Esophagus squamous epithelium (tissue), 5 donors: ENCODE results near the gene RPUSD4. TPM values are rescaled to one million over a fixed set of nuclear protein-coding genes. Genes with fewer than 3 reads are reported as not detected.

ENCODE experiments used
- DNase-seq: peaks from one replicate; lab custom pipeline; 2025; lab: John Stamatoyannopoulos, UW
- H3K27ac ChIP-seq, 4 donors: fragments of 200-600 bp; sonication (generic); one replicate each; pipeline ENCODE4 v1.5.1; 2016 to 2019; ENCODE audit warnings: mild to moderate bottlenecking in 1 of 4
- H3K27me3 ChIP-seq, 4 donors: fragments of 200-600 bp; sonication (generic); 1 replicate in 3 of 4; 2 replicates in 1 of 4; pipeline versions ENCODE4 v1.5.1 to v1.6.0; 2017 to 2021; ENCODE audit warnings: antibody characterized with exemption in 1 of 4
- H3K36me3 ChIP-seq, 3 donors: fragments of 200-600 bp; sonication (generic); one replicate each; pipeline ENCODE4 v1.5.1; 2016 to 2019
- H3K4me1 ChIP-seq, 3 donors: fragments of 200-600 bp; sonication (generic); one replicate each; pipeline ENCODE4 v1.5.1; 2017 to 2019
- H3K4me3 ChIP-seq, 4 donors: fragments of 200-600 bp; sonication (generic); 1 replicate in 3 of 4; 2 replicates in 1 of 4; pipeline ENCODE4 v1.5.1; 2016 to 2019; ENCODE audit warnings: mild to moderate bottlenecking in 2 of 4, moderate library complexity in 1 of 4
- H3K9me3 ChIP-seq, 3 donors: fragments of 200-600 bp; sonication (generic); one replicate each; pipeline ENCODE4 v1.5.1; 2016 to 2019
- POLR2A ChIP-seq, 4 donors: fragments of 450-650 bp; IDR thresholded peaks; one replicate each; pipeline ENCODE4 v1.6.1; 2017; ENCODE audit warnings: antibody characterized with exemption in 4 of 4, mild to moderate bottlenecking in 4 of 4, moderate library complexity in 3 of 4
- WGBS, 2 donors: methylation state at CpG; one replicate each; pipeline ENCODE4 v1.1.5; 2018; 5-methylcytosine and 5-hydroxymethylcytosine counted together
- intact Hi-C: fragments of 100-400 bp; cut with DNase I; formaldehyde crosslinking; loops from one replicate; pipeline ENCODE4 v1.15.0; 2022
- total RNA-seq, 4 donors: library from RNA; depleted of rRNA; stranded (reverse); fragments of >200 nt; gene quantifications; one replicate each; pipeline ENCODE4 v1.1.0, GENCODE V29; 2016
- TF ChIP-seq, protein P1 (sequence below), 6 experiments: fragments of 450-650 bp in 4 of 6; fragments of 200-600 bp in 2 of 6; sonication (generic) in 2 of 6; IDR thresholded peaks; one replicate each; pipeline ENCODE4 v1.5.1; 2016 to 2019; ENCODE audit warnings: antibody characterized with exemption in 6 of 6, mild to moderate bottlenecking in 4 of 6, moderate library complexity in 4 of 6
- donor health status: DM: yes; HTN: yes; CAD: no.

RPUSD4 gene
- total RNA-seq, 4 donors from 2014 or later = 11.7 to 28.6 (median 18.4) TPM

DNA sequence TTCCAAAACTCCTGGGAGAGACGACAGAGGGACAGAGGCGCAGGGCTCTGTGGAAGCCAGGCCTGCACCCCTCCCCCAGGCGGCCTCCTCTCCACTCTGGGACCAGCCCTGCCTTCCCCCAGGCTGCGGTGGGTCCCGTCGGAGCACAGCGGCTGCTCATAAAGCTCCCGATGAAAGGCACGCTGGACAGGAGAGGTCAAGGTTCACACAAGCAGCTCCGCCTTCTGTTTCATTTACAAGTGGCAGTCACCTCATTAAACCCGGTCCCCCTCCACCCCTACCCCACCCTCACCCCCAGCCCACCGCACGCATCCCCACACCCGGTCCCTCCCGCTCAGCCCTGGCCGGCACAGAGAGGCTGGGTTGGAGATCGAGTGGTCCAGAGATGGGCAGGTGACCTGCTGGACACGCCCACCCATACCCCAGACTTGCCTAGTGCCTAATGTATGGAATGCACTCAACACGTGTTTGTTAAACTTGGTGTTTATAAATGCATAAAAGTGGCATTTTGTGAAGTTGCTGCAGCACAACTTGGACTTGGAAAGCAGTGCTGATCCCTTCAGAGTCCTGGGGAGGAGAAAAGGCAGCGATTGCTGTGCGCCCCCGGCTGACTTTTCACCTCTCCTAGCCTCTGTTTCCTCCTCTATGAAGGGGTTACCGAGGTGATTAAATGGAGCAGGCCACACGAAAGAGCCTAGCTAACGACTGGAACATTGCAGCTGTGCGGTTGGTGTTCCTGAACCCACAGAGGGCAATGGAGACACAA lies 26.0 kb downstream of the RPUSD4 start:
- Histone ChIP-seq H3K9me3 (peaks cover 0 to 2% (median 0%) of the 10 kb centered on the region in 3 donors), H3K27me3 (no peaks in the 10 kb centered on the region), H3K27ac (no peak overlapping the region), H3K36me3 (peaks cover 0 to 36% (median 0%) of the 10 kb centered on the region in 3 donors), H3K4me3 (no peak overlapping the region), H3K4me1 (no peaks in the 10 kb centered on the region)
- DNase-seq = no peak
- TF ChIP-seq, protein P1, sequence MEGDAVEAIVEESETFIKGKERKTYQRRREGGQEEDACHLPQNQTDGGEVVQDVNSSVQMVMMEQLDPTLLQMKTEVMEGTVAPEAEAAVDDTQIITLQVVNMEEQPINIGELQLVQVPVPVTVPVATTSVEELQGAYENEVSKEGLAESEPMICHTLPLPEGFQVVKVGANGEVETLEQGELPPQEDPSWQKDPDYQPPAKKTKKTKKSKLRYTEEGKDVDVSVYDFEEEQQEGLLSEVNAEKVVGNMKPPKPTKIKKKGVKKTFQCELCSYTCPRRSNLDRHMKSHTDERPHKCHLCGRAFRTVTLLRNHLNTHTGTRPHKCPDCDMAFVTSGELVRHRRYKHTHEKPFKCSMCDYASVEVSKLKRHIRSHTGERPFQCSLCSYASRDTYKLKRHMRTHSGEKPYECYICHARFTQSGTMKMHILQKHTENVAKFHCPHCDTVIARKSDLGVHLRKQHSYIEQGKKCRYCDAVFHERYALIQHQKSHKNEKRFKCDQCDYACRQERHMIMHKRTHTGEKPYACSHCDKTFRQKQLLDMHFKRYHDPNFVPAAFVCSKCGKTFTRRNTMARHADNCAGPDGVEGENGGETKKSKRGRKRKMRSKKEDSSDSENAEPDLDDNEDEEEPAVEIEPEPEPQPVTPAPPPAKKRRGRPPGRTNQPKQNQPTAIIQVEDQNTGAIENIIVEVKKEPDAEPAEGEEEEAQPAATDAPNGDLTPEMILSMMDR (IDR thresholded peaks at IDR 0.05) = no peak
- TF ChIP-seq POLR2A (IDR thresholded peaks at IDR 0.05) = no peak
- intact Hi-C loops = loop anchor here (10.0 kb wide), 1 partner anchor 121 kb away; the partner anchor contains the start of gene CDON
- WGBS, 2 donors = 82% methylated on average over 10 to 15 of the region's 26 CpGs

DNA sequence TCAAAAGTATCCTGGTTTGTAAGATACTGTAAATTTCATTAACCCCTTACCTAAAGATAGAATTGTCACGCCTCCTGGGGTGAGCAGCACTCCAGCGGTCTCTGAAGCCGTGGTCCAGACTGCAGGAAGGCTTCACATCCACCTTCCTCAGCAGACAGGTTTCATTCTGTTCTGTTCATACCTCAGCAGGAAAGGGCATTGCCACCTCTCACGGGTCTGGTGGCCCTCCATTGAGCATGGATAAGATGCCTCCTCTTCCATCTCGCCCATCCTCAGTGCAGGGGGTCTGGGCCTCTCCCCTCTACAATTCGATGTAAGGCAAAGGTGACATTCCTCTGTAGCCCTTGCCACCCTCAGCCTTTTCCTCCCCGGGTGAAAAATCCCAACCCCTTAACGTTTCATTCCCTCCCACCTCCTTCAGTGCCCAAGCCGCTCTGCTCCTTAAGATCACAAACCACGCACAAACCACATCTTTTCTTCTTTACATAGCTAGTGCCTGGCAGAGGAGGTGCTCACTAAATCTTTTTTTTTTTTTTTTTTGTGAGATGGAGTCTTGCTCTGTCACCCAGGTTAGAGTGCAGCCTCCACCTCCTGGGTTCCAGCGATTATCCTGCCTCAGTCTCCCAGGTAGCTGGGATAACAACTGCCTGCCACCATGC lies 28.5 kb downstream of the RPUSD4 start:
- H3K36me3 ChIP-seq = peaks cover 0 to 15% (median 0%) of the 10 kb centered on the region in 3 donors
- TF ChIP-seq POLR2A (IDR thresholded peaks at IDR 0.05) = no peak
- TF ChIP-seq, protein P1 (IDR thresholded peaks at IDR 0.05) = no peak
- no peak for DNase-seq
- no peak overlapping the region for H3K4me3 ChIP-seq
- H3K27me3 ChIP-seq = no peaks in the 10 kb centered on the region
- 72 to 78% methylated on average over 10 to 11 of the region's 11 CpGs for WGBS, 2 donors
- no peak overlapping the region for H3K27ac ChIP-seq
- no peaks in the 10 kb centered on the region for H3K4me1 ChIP-seq
- intact Hi-C loops = loop anchor here (10.0 kb wide), 1 partner anchor 118 kb away; the partner anchor contains the start of gene CDON
- H3K9me3 ChIP-seq = peaks cover 0 to 7% (median 0%) of the 10 kb centered on the region in 3 donors

DNA sequence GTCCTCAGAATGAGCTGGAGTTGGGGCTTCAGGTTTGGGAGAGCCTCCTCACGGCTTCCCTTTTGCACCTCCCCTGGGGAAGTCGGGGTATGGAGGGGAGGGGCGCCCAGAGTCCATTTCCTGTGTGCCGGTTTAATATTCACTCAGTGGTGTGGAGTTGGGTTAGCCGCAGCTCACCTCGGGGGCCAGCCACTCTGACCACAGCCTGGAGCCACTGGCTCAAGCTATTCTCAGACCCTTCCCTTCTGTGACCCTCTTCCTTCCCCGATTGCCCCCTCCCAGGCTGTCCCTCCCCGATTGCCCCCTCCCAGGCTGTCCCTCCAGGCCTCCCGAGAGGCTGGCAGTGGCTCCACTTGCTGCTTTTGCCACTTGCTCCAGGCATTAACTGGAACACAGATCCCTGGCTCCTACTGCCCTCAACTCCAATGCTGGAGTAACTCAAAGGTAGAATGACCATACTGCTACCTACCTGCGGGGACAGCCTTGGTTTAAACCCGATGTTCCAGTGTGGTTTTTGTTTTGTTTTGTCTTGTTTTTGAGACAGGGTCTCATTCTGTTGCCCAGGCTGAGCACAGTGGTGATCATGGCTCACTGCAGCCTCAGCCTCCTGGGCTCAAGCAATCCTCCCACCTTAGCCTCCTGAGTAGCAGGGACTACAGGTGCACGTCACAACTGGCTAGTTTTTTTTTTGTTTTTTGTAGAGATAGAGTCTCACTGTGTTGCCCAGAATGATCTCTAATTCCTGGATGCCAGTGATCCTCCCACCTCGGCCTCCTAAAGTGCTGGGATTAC lies 29.3 kb downstream of the RPUSD4 start:
- H3K4me1 ChIP-seq = no peaks in the 10 kb centered on the region
- peaks cover 0 to 7% (median 0%) of the 10 kb centered on the region in 3 donors for H3K9me3 ChIP-seq
- DNase-seq = no peak
- TF ChIP-seq, protein P1 (IDR thresholded peaks at IDR 0.05) = no peak
- TF ChIP-seq POLR2A (IDR thresholded peaks at IDR 0.05) = no peak
- no peaks in the 10 kb centered on the region for H3K27me3 ChIP-seq
- no peak overlapping the region for H3K4me3 ChIP-seq
- H3K27ac ChIP-seq = no peak overlapping the region
- 60 to 69% methylated on average over 5 to 7 of the region's 13 CpGs for WGBS, 2 donors
- intact Hi-C loops = loop anchor here (10.0 kb wide), 1 partner anchor 117 kb away; the partner anchor contains the start of gene CDON
- H3K36me3 ChIP-seq = peaks cover 0 to 9% (median 0%) of the 10 kb centered on the region in 3 donors

DNA sequence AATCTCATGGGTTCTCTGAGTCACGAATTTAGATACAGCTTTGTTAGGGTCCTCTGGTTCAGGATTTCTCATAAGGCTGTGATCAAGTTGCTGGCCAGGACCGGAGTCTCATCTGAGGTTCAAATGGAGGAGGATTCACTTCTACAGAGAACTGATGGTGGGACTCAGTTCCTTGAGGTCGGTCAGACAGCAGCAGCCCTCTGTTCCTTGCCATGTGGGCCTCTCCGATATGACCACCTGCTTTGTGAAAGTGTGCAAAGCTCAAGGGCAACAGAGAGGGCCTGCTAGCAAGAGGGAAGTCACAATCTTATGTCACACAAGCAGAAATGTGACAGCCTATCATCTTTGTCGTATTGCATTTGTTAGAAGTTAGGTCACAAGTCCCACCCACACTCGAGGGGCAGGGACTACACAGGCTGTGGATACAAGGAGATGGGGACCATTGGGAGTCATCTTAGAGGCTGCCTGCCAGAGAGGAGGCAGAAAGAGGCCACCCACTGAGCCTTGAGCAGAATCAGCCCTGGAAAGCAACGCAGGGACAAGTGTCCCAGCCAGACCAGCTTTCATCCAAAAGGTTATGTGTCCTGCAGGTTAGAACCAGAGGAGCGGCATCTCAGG lies 34.5 kb downstream of the RPUSD4 start:
- TF ChIP-seq, protein P1 (IDR thresholded peaks at IDR 0.05) = no peak
- TF ChIP-seq POLR2A (IDR thresholded peaks at IDR 0.05) = no peak
- Histone ChIP-seq H3K36me3 (no peaks in the 10 kb centered on the region), H3K27me3 (no peaks in the 10 kb centered on the region), H3K27ac (no peak overlapping the region), H3K9me3 (peaks cover 0 to 7% (median 0%) of the 10 kb centered on the region in 3 donors), H3K4me3 (no peak overlapping the region), H3K4me1 (peaks cover 0 to 18% (median 10%) of the 10 kb centered on the region in 3 donors)
- no peak for DNase-seq
- 83 to 84% methylated on average over 7 of the region's 8 CpGs for WGBS, 2 donors
- intact Hi-C loops = no loop called here
